OCI-LY7 (cell line): Measurements from ENCODE around the gene CHCHD10. TPM values are rescaled to one million over a fixed set of nuclear protein-coding genes. Genes with fewer than 3 reads are reported as not detected.

Experiments
- BruUV-seq: library from RNA; stranded (reverse); fragments of 400-500 nt; replicated peaks from 2 replicates; lab custom pipeline; 2021; lab: Mats Ljungman, UMichigan
- CTCF ChIA-PET: fragments of 300-600 bp; sonication (Branson Sonifier 250); formaldehyde crosslinking; loops from one replicate; lab custom pipeline; 2022; ENCODE audit warnings: antibody characterized with exemption; ENCODE audit not compliant: unreplicated experiment; lab: Charles Lee
- POLR2A ChIA-PET: fragments of 300-600 bp; sonication (Branson Sonifier 250); formaldehyde crosslinking; loops from one replicate; lab custom pipeline; 2022; ENCODE audit warnings: antibody characterized with exemption; lab: Charles Lee
- DNase-seq: peaks from one replicate; pipeline ENCODE4 v3.0.0-alpha.2; 2015; ENCODE audit warnings: low spot score
- H2AFZ ChIP-seq: fragments of 200-600 bp; sonication (generic), shearing (Covaris generic); 2 replicates; pipeline ENCODE4 v1.6.1; 2014; ENCODE audit warnings: mild to moderate bottlenecking, antibody characterized with exemption, low read length, moderate library complexity
- H3K27ac ChIP-seq: fragments of 200-600 bp; sonication (generic); 2 replicates; pipeline ENCODE4 v1.5.1; 2014; ENCODE audit warnings: mixed run types, low read depth, mild to moderate bottlenecking, moderate library complexity, low read length, inconsistent platforms; ENCODE audit not compliant: poor library complexity, severe bottlenecking
- H3K36me3 ChIP-seq: fragments of 200-600 bp; sonication (generic); 2 replicates; pipeline ENCODE4 v1.6.1; 2014; ENCODE audit warnings: mild to moderate bottlenecking, antibody characterized with exemption, low read length, moderate library complexity, mixed read lengths; ENCODE audit not compliant: insufficient read depth
- H3K4me1 ChIP-seq: fragments of 200-600 bp; sonication (generic); 2 replicates; pipeline ENCODE4 v1.5.1; 2014; ENCODE audit warnings: mild to moderate bottlenecking, low read length; ENCODE audit not compliant: insufficient read depth, poor library complexity, severe bottlenecking
- H3K4me2 ChIP-seq: fragments of 200-600 bp; sonication (generic); 2 replicates; pipeline ENCODE4 v1.6.1; 2014; ENCODE audit warnings: mild to moderate bottlenecking, low read length
- H3K4me3 ChIP-seq: fragments of 200-600 bp; sonication (generic); 2 replicates; pipeline ENCODE4 v1.5.1; 2014; ENCODE audit warnings: mild to moderate bottlenecking, low read depth, low read length; ENCODE audit not compliant: poor library complexity, severe bottlenecking
- H3K79me2 ChIP-seq: fragments of 200-600 bp; sonication (generic); 2 replicates; pipeline ENCODE4 v1.6.1; 2016; ENCODE audit warnings: low read depth, mild to moderate bottlenecking, low read length, moderate library complexity, mixed read lengths; ENCODE audit not compliant: insufficient read depth
- H3K9me2 ChIP-seq: fragments of 200-600 bp; sonication (generic); 2 replicates; pipeline ENCODE4 v1.6.1; 2016; ENCODE audit warnings: mild to moderate bottlenecking, low read length, mixed read lengths; ENCODE audit not compliant: insufficient read depth
- H3K9me3 ChIP-seq: fragments of 200-600 bp; sonication (generic); 2 replicates; pipeline ENCODE4 v1.6.1; 2014; ENCODE audit warnings: mild to moderate bottlenecking, mixed run types, low read length, mixed read lengths
- H4K20me1 ChIP-seq: fragments of 200-600 bp; sonication (generic); 2 replicates; pipeline ENCODE4 v1.6.1; 2014; ENCODE audit warnings: mild to moderate bottlenecking, antibody characterized with exemption, low read length, moderate library complexity, mixed read lengths; ENCODE audit not compliant: insufficient read depth
- EZH2phosphoT487 ChIP-seq: fragments of 200-600 bp; sonication (generic); IDR thresholded peaks from 2 replicates; pipeline ENCODE4 v1.6.1; 2018; ENCODE audit warnings: low read depth, borderline replicate concordance, mild to moderate bottlenecking, mixed run types, antibody characterized with exemption, low read length, moderate library complexity, mixed read lengths
- intact Hi-C: fragments of 100-400 bp; cut with micrococcal nuclease; formaldehyde crosslinking; loops from one replicate; pipeline ENCODE4 v1.10.0; 2022; ENCODE audit not compliant: unreplicated experiment
- total RNA-seq, 2 experiments: library from RNA; depleted of rRNA in 1 of 2; stranded (reverse); fragments of >200 nt in 1 of 2; shearing (Covaris generic) in 1 of 2; gene quantifications; 2 replicates each; pipeline ENCODE4 v1.2.3, GENCODE V29; 2014 to 2022
- TF ChIP-seq, protein P1 (sequence below): fragments of 200-600 bp; sonication (generic); conservative IDR thresholded peaks from 2 replicates; pipeline ENCODE4 v1.5.1; 2014; ENCODE audit warnings: mild to moderate bottlenecking, antibody characterized with exemption, low read length, moderate library complexity, mixed read lengths

CHCHD10 gene
- total RNA-seq, 2 experiments from 2014 or later, result 50.8 to 252 TPM

DNA sequence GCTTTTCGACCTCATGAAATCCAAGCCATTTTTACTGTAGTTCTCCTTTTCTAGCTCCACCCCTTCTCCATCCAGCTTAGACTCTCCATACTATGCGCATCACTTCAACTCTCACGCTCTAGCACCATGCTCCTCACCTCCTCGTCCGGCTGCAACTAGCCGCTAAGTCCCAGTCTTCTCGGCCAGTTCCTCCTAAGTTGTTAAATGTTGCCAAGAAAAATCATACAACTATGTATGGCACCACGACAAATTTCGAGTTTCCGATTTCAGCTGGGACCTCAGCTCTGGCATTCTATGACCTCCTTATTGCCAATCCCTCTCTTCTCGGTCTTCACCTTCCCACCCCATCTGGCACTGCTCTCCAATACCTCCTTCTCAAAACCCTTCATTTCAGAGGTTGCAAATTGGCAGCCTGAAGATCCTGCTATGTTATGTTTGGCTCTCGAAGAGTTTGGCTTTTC is 17.9 kb downstream of the CHCHD10 start:
- ChIA-PET CTCF (no interaction called here), POLR2A (interaction anchor here (0.6 to 1.5 kb wide), 2 partner anchors 22 to 108 kb away, joined by 3 to 10 read pairs; partner anchors contain the start of gene SLC2A11)
- Histone ChIP-seq H3K4me2 (peak overlapping the region; percentile 93), H3K9me3 (no peaks in the 10 kb centered on the region), H3K79me2 (peaks cover 11% of the 10 kb centered on the region; the same call in 1 of the 2 replicates), H3K9me2 (no peaks in the 10 kb centered on the region), H4K20me1 (no peaks in the 10 kb centered on the region), H3K4me3 (peak overlapping the region; percentile 78), H3K36me3 (peaks cover 4% of the 10 kb centered on the region; the same call in 1 of the 2 replicates), H3K4me1 (peaks cover 30% of the 10 kb centered on the region), H3K27ac (no peak overlapping the region), H2AFZ (no peak overlapping the region)
- DNase-seq, result no peak
- intact Hi-C loops, result loop anchor here (5.0 to 10.0 kb wide), 2 partner anchors 97 to 815 kb away; no protein-coding TSS in a partner anchor
- BruUV-seq, result no TSS peak
- TF ChIP-seq, protein P1, sequence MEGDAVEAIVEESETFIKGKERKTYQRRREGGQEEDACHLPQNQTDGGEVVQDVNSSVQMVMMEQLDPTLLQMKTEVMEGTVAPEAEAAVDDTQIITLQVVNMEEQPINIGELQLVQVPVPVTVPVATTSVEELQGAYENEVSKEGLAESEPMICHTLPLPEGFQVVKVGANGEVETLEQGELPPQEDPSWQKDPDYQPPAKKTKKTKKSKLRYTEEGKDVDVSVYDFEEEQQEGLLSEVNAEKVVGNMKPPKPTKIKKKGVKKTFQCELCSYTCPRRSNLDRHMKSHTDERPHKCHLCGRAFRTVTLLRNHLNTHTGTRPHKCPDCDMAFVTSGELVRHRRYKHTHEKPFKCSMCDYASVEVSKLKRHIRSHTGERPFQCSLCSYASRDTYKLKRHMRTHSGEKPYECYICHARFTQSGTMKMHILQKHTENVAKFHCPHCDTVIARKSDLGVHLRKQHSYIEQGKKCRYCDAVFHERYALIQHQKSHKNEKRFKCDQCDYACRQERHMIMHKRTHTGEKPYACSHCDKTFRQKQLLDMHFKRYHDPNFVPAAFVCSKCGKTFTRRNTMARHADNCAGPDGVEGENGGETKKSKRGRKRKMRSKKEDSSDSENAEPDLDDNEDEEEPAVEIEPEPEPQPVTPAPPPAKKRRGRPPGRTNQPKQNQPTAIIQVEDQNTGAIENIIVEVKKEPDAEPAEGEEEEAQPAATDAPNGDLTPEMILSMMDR, result no peak
- TF ChIP-seq EZH2phosphoT487, result no peak

GRCh38 chr22:23745791-23746190 is 22.0 kb downstream of the CHCHD10 start:
- H3K79me2 ChIP-seq, result no peaks in the 10 kb centered on the region
- ChIA-PET POLR2A (interaction anchor here (0.7 to 0.9 kb wide), 2 partner anchors 9 to 49 kb away, joined by 3 to 4 read pairs; no protein-coding TSS in a partner anchor), CTCF (no interaction called here)
- no peak for DNase-seq
- peaks cover 27% of the 10 kb centered on the region; the same call in 1 of the 2 replicates for H3K36me3 ChIP-seq
- intact Hi-C loops, result no loop called here
- H3K4me3 ChIP-seq, result no peak overlapping the region
- no peak overlapping the region for H3K4me2 ChIP-seq
- BruUV-seq, result no TSS peak
- H3K27ac ChIP-seq, result no peak overlapping the region
- no peaks in the 10 kb centered on the region for H3K9me3 ChIP-seq
- no peaks in the 10 kb centered on the region for H4K20me1 ChIP-seq
- TF ChIP-seq, protein P1, result no peak
- no peak for TF ChIP-seq EZH2phosphoT487
- H2AFZ ChIP-seq, result no peak overlapping the region
- no peaks in the 10 kb centered on the region for H3K9me2 ChIP-seq
- peaks cover 11% of the 10 kb centered on the region for H3K4me1 ChIP-seq

DNA sequence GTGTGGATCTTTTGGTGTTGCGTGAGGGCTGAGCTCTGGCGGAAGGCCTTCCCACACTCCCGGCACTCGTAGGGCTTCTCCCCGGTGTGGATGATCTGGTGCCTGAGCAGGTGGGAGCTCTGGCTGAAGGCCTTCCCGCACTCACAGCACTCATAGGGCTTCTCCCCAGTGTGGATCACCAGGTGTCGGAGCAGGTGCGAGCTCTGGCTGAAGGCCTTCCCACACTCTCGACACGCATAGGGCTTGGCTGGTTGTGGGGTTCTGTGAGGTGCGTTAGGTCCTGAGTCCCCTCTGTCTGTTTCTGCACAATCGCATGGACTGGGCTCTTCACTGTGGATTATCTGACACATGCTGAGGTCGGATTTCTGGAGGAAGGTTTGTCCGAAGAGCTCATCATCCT is 23.3 kb downstream of the CHCHD10 start:
- intact Hi-C loops, result no loop called here
- ChIA-PET CTCF (no interaction called here), POLR2A (interaction anchor here (0.6 kb wide), 1 partner anchor 13 kb away, joined by 4 read pairs; no protein-coding TSS in a partner anchor)

More for the DNA sequence above, 23.3 kb downstream of the CHCHD10 start:
- Histone ChIP-seq H3K4me1 (no peaks in the 10 kb centered on the region), H3K4me2 (no peak overlapping the region), H3K4me3 (no peak overlapping the region), H3K9me2 (no peaks in the 10 kb centered on the region), H3K36me3 (peaks cover 27% of the 10 kb centered on the region; the same call in 1 of the 2 replicates), H4K20me1 (no peaks in the 10 kb centered on the region), H3K9me3 (no peaks in the 10 kb centered on the region), H3K79me2 (no peaks in the 10 kb centered on the region), H2AFZ (no peak overlapping the region), H3K27ac (no peak overlapping the region)
- no peak for DNase-seq
- TF ChIP-seq, protein P1, result no peak
- no peak for TF ChIP-seq EZH2phosphoT487
- BruUV-seq, result no TSS peak
